HL-60 (cell line): Measurements from ENCODE around the gene REXO4.

Experiments used
- DNase-seq, 2 experiments: peaks; one replicate each; pipeline ENCODE4 v3.0.0-alpha.2; 2010 to 2020; ENCODE audit warnings: low read depth in 1 of 2, low spot score in 1 of 2
- H3K27ac ChIP-seq: fragments of 250-450 bp; sonication (Bioruptor Pico); replicated peaks from 2 replicates; pipeline ENCODE4 v1.5.1; 2020; ENCODE audit warnings: mild to moderate bottlenecking, moderate library complexity
- H3K27me3 ChIP-seq: fragments of 250-450 bp; sonication (Bioruptor Pico); 2 replicates; pipeline ENCODE4 v1.5.1; 2021; ENCODE audit warnings: mild to moderate bottlenecking, moderate library complexity; ENCODE audit not compliant: insufficient read depth, poor library complexity, severe bottlenecking
- H3K4me3 ChIP-seq: replicated peaks from 2 replicates; pipeline ENCODE4 v1.5.1; 2011; ENCODE audit warnings: mild to moderate bottlenecking, control low read depth, low read length; ENCODE audit not compliant: insufficient read depth
- CTCF ChIP-seq: IDR thresholded peaks from one replicate; pipeline ENCODE4 v1.5.1; 2011; ENCODE audit warnings: low read length, control low read depth, inconsistent platforms; ENCODE audit not compliant: insufficient read depth
- GABPA ChIP-seq: IDR thresholded peaks from 2 replicates; pipeline ENCODE4 v1.6.1; 2012; ENCODE audit warnings: low read depth
- POLR2AphosphoS5 ChIP-seq: IDR thresholded peaks from 2 replicates; pipeline ENCODE4 v1.6.1; 2012; ENCODE audit warnings: low read depth
- REST ChIP-seq: IDR thresholded peaks from 2 replicates; pipeline ENCODE4 v1.6.1; 2012; ENCODE audit warnings: low read depth; ENCODE audit not compliant: insufficient replicate concordance
- SPI1 ChIP-seq: IDR thresholded peaks from 2 replicates; pipeline ENCODE4 v1.6.1; 2012; ENCODE audit warnings: low read depth, mild to moderate bottlenecking, borderline replicate concordance

The REXO4 gene

GRCh38 chr9:133384736-133385321 is 33.0 kb downstream of the REXO4 start:
- H3K27me3 ChIP-seq, result no peaks in the 10 kb centered on the region
- H3K27ac ChIP-seq, result no peak overlapping the region
- TF ChIP-seq GABPA (no peak), POLR2AphosphoS5 (no peak)
- no peak overlapping the region for H3K4me3 ChIP-seq
- no peak for DNase-seq

DNA sequence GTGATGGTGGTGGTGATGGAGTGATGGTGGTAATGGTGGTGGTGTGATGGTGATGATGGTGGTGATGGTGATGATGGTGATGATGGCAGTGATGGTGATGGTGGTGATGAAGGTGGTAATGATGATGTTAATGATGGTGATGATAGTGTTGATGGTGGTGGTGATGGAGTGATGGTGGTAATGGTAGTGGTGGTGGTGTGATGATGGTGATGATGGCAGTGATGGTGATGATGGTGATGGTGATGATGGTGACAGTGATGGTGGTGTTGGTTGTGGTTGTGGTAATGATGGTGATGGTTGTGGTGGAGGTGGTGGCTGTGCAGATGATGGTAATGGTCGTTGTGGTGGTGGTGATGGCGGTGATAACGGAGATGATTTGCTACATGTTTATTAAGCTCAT is 34.4 kb downstream of the REXO4 start:
- Histone ChIP-seq H3K27me3 (no peaks in the 10 kb centered on the region), H3K4me3 (no peak overlapping the region), H3K27ac (no peak overlapping the region)
- DNase-seq, result no peak
- TF ChIP-seq REST (no peak), SPI1 (no peak), CTCF (no peak), GABPA (no peak), POLR2AphosphoS5 (no peak)

- no peaks in the 10 kb centered on the region for H3K27me3 ChIP-seq
- no peak overlapping the region for H3K4me3 ChIP-seq
- H3K27ac ChIP-seq, result no peak overlapping the region
- DNase-seq, result no peak
- TF ChIP-seq POLR2AphosphoS5 (no peak), SPI1 (no peak), GABPA (no peak), REST (no peak), CTCF (no peak)
Observed at GRCh38 chr9:133382507-133383141, 35.2 kb downstream of the REXO4 start.

GRCh38 chr9:133380734-133381133 is 37.1 kb downstream of the REXO4 start:
- TF ChIP-seq CTCF (no peak), POLR2AphosphoS5 (no peak)
- no peaks in the 10 kb centered on the region for H3K27me3 ChIP-seq
- no peak for DNase-seq
- no peak overlapping the region for H3K4me3 ChIP-seq
- H3K27ac ChIP-seq, result no peak overlapping the region
